Upper lobe of left lung (tissue), 6 donors: ENCODE results near the gene MAML1. TPM values are rescaled to one million over a fixed set of nuclear protein-coding genes. Genes with fewer than 3 reads are reported as not detected.

ENCODE experiments used
- ATAC-seq, 2 donors: fragments of 200-7000 bp; cut with Tn5 transposase; one replicate each; pipeline ENCODE4 v1.9.1; 2022; ENCODE audit warnings: mild to moderate bottlenecking in 2 of 2, moderate library complexity in 2 of 2; ENCODE audit not compliant: low FRiP score in 2 of 2
- DNase-seq, 2 donors: peaks; one replicate each; pipeline ENCODE4 v3.0.0-alpha.2; 2019 to 2020
- H3K27ac ChIP-seq, 4 donors: fragments of 200-600 bp; sonication (generic); one replicate each; pipeline ENCODE4 v1.5.1; 2016 to 2019
- H3K27me3 ChIP-seq, 4 donors: fragments of 200-600 bp; sonication (generic); one replicate each; pipeline ENCODE4 v1.5.1; 2017 to 2019
- H3K36me3 ChIP-seq, 4 donors: fragments of 200-600 bp; sonication (generic); one replicate each; pipeline ENCODE4 v1.5.1; 2016 to 2019
- H3K4me1 ChIP-seq, 4 donors: fragments of 200-600 bp; sonication (generic); one replicate each; pipeline ENCODE4 v1.5.1; 2018 to 2019
- H3K4me3 ChIP-seq, 4 donors: fragments of 200-600 bp; sonication (generic); one replicate each; pipeline ENCODE4 v1.5.1; 2017 to 2019; ENCODE audit warnings: mild to moderate bottlenecking in 2 of 4, moderate library complexity in 1 of 4
- H3K9me3 ChIP-seq, 4 donors: fragments of 200-600 bp; sonication (generic); one replicate each; pipeline ENCODE4 v1.5.1; 2018 to 2019
- EP300 ChIP-seq, 4 donors: sonication (generic); formaldehyde crosslinking; IDR thresholded peaks; one replicate each; pipeline ENCODE4 v1.5.1; 2017; ENCODE audit warnings: antibody characterized with exemption in 4 of 4, control low read depth in 2 of 4
- POLR2A ChIP-seq, 4 donors: fragments of 450-650 bp; IDR thresholded peaks; one replicate each; pipeline ENCODE4 v1.5.1; 2016 to 2017; ENCODE audit warnings: antibody characterized with exemption in 4 of 4, mild to moderate bottlenecking in 2 of 4
- POLR2AphosphoS5 ChIP-seq, 2 donors: sonication (generic); formaldehyde crosslinking; IDR thresholded peaks; one replicate each; pipeline ENCODE4 v1.5.1; 2017; ENCODE audit warnings: antibody characterized with exemption in 2 of 2
- whole genome bisulfite sequencing, 2 donors: methylation state at CpG; one replicate each; pipeline ENCODE4 v1.1.5; 2017 to 2018; 5-methylcytosine and 5-hydroxymethylcytosine counted together
- total RNA-seq, 6 donors: library from RNA; depleted of rRNA in 4 of 6; stranded (reverse); fragments of >200 nt in 4 of 6; gene quantifications; one replicate each; pipeline versions ENCODE4 v1.1.0 to v1.2.1, GENCODE V29; 2016 to 2021
- TF ChIP-seq, protein P1 (sequence below), 6 experiments: fragments of 450-650 bp in 4 of 6; fragments of 200-600 bp in 2 of 6; sonication (generic) in 2 of 6; IDR thresholded peaks; one replicate each; pipeline ENCODE4 v1.5.1; 2016 to 2019; ENCODE audit warnings: antibody characterized with exemption in 6 of 6
- donor health status: DM: no; HTN: no; CAD: no; lungs with moderate emphysema.
- donor health status: DM: no; HTN: yes; CAD: no; lungs with severe emphysema.

The MAML1 gene
- total RNA-seq, 6 donors from 2014 or later: 22.5 to 59.7 (median 26.7) TPM

DNA sequence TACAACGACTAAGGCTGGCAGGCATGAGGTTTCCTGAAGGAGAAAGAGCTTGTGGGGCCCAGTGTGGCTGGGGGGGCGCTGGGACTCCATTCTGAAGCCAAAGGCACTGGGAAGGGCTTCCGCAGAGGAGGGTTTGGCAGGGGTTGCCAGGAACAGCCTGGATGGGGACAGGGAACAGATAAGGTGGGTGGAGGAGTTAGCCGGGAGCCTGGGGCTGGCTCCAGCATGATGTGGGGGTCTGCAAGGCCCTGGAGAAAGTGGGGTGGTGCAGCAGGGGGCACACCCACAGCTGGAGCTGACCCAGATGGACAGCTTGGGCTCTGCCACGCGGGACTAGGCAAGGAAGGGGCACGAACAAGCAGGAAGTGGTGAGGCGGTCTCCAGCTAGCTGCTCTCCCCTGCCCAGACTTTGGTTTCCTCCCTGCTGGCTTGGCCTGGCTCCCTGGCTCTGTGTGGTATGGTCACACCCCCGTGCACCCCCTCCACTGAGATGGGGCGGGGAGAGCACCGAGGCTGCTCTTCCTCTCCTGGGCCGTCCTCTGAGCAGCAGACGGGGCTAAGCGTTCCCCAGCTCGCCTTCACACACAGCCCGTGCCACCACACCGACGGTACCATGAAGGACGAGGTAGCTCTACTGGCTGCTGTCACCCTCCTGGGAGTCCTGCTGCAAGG lies 61.0 kb downstream of the MAML1 start, which contains the start of gene LTC4S:
TSS of gene LTC4S (plus strand) at position 519 of the 672 bp plus-strand sequence. CDS start at position 614, 95 bp downstream.
- H3K4me3 ChIP-seq: peak within 1 kb of the TSS in 3 of 4 donors; percentile 54 to 80 (median 67)
- DNase-seq (peak; percentile 70 to 81), ATAC-seq (peak; percentile 72 to 74)
- no peaks in the 10 kb centered on the region for H3K9me3 ChIP-seq
- TF ChIP-seq POLR2A (IDR thresholded peaks at IDR 0.05): peak in 1 of 4 donors; percentile 28
- peak in 1 of 2 donors; percentile 57 for TF ChIP-seq POLR2AphosphoS5 (IDR thresholded peaks at IDR 0.05)
- TF ChIP-seq, protein P1, sequence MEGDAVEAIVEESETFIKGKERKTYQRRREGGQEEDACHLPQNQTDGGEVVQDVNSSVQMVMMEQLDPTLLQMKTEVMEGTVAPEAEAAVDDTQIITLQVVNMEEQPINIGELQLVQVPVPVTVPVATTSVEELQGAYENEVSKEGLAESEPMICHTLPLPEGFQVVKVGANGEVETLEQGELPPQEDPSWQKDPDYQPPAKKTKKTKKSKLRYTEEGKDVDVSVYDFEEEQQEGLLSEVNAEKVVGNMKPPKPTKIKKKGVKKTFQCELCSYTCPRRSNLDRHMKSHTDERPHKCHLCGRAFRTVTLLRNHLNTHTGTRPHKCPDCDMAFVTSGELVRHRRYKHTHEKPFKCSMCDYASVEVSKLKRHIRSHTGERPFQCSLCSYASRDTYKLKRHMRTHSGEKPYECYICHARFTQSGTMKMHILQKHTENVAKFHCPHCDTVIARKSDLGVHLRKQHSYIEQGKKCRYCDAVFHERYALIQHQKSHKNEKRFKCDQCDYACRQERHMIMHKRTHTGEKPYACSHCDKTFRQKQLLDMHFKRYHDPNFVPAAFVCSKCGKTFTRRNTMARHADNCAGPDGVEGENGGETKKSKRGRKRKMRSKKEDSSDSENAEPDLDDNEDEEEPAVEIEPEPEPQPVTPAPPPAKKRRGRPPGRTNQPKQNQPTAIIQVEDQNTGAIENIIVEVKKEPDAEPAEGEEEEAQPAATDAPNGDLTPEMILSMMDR (IDR thresholded peaks at IDR 0.05): no peak
- TF ChIP-seq EP300 (IDR thresholded peaks at IDR 0.05): no peak
- 10 to 24% methylated on average over 2 to 8 of the region's 19 CpGs for WGBS, 2 donors
- H3K27me3 ChIP-seq: no peaks in the 10 kb centered on the region
- peaks cover 50 to 60% (median 54%) of the 10 kb centered on the region in 4 donors for H3K4me1 ChIP-seq
- peak within 1 kb of the TSS; percentile 71 to 85 (median 78) for H3K27ac ChIP-seq
- peaks cover 9 to 16% (median 16%) of the 10 kb centered on the region in 4 donors for H3K36me3 ChIP-seq

DNA sequence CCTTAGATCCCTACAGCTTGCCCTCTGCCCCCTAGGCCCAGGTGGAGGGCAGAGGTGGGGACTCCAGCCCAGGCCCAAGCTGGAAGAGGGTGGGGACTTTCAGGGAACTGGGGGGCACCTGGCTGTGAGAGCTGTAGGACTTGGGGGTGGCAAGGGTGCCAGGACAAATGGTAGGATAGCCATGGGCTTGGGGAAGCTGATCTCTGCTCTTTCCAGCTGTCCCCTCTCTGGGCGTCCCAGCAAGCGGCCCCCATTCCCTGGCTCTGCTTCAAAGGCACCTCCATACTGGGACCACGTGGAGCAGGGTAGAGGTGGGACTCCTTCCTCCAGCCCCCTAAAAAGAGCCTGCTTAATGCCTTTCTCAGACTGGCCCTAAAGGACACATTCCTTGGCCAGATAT lies 61.5 kb downstream of the MAML1 start:
- WGBS, 2 donors: 67% methylated on average over 3 of the region's 3 CpGs; no CpG with 5 or more reads in 1 of the 2 donors
- H3K27ac ChIP-seq: peak overlapping the region; percentile 28 to 85 (median 78)
- peak overlapping the region in 3 of 4 donors; percentile 54 to 80 (median 67) for H3K4me3 ChIP-seq
- H3K4me1 ChIP-seq: peaks cover 50 to 60% (median 54%) of the 10 kb centered on the region in 4 donors
- TF ChIP-seq EP300 (IDR thresholded peaks at IDR 0.05) (no peak), POLR2AphosphoS5 (IDR thresholded peaks at IDR 0.05) (no peak), POLR2A (IDR thresholded peaks at IDR 0.05) (peak in 1 of 4 donors; percentile 6)
- TF ChIP-seq, protein P1 (IDR thresholded peaks at IDR 0.05): no peak
- no peak for DNase-seq
- H3K9me3 ChIP-seq: no peaks in the 10 kb centered on the region
- H3K27me3 ChIP-seq: no peaks in the 10 kb centered on the region
- no peak for ATAC-seq
- peaks cover 14 to 21% (median 21%) of the 10 kb centered on the region in 4 donors for H3K36me3 ChIP-seq

DNA sequence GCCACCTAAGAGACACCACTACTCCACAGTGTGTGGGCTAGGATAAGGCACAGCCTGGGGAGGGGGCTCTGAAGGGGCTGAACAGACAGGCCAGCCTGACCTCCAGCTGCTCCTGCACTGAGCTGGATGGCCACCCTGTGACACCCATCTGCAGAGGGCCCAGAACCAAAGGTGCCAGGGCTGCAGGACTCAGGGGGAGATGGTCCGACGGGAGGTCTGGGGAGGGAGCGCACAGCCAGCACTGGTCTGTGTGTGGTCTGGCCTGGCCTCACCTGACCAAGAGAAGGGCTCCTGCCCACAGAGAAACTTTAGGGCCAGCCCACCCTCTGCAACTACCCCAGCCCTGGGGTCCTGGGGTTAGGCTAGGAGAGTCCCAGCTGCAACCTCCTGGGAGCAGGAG lies 62.0 kb downstream of the MAML1 start:
- WGBS, 2 donors: 70% methylated on average over 2 of the region's 3 CpGs; no CpG with 5 or more reads in 1 of the 2 donors
- no peak for ATAC-seq
- Histone ChIP-seq H3K4me1 (peaks cover 50 to 60% (median 54%) of the 10 kb centered on the region in 4 donors), H3K27me3 (no peaks in the 10 kb centered on the region), H3K9me3 (no peaks in the 10 kb centered on the region), H3K36me3 (peaks cover 18 to 25% (median 25%) of the 10 kb centered on the region in 4 donors), H3K4me3 (peak overlapping the region in 3 of 4 donors; percentile 54 to 80 (median 67)), H3K27ac (peak overlapping the region in 3 of 4 donors; percentile 75 to 85 (median 82))
- TF ChIP-seq, protein P1 (IDR thresholded peaks at IDR 0.05): no peak
- TF ChIP-seq POLR2A (IDR thresholded peaks at IDR 0.05) (no peak), POLR2AphosphoS5 (IDR thresholded peaks at IDR 0.05) (no peak), EP300 (IDR thresholded peaks at IDR 0.05) (no peak)
- no peak for DNase-seq

DNA sequence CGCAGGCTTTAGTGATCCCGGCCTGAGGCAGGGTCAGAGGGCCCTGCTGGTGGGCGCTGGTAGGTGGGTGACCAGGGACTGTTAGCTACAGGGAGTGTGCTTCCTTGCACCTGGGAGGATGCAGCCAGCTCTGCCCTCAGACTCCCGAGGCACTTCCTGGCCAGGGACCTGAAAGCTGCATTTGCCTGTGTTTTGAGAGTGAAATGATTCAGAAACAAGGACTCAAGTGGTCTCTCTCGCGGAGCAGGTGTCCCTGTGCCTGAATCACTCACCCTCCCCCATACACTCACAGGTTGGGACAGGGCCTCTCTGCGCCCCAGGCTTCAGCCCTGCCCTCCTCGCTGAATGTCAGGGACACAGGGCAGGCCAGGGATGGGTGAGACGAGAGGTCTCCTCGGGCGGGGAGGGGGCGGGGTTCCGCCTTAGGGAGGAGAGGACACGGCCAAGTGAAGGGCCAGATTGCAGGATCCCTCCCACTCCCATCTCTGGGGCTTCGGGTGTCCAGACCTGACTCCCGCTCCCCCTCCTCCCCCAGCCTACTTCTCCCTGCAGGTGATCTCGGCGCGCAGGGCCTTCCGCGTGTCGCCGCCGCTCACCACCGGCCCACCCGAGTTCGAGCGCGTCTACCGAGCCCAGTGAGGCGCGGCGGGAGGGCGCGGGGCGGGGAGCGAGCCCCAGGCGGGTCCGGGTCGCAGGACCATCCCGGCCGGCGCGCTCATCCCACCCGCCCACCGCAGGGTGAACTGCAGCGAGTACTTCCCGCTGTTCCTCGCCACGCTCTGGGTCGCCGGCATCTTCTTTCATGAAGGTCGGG lies 62.6 kb downstream of the MAML1 start:
- peaks cover 22 to 32% (median 31%) of the 10 kb centered on the region in 4 donors for H3K36me3 ChIP-seq
- TF ChIP-seq POLR2A (IDR thresholded peaks at IDR 0.05) (no peak), POLR2AphosphoS5 (IDR thresholded peaks at IDR 0.05) (no peak), EP300 (IDR thresholded peaks at IDR 0.05) (no peak)
- TF ChIP-seq, protein P1 (IDR thresholded peaks at IDR 0.05): no peak
- WGBS, 2 donors: 13 to 26% methylated on average over 7 to 25 of the region's 53 CpGs
- no peaks in the 10 kb centered on the region for H3K9me3 ChIP-seq
- H3K4me3 ChIP-seq: peak overlapping the region; percentile 51 to 80 (median 60)
- peak overlapping the region; percentile 81 to 87 (median 84) for H3K27ac ChIP-seq
- peaks cover 50 to 60% (median 54%) of the 10 kb centered on the region in 4 donors for H3K4me1 ChIP-seq
- peak; percentile 3 to 31 for ATAC-seq
- DNase-seq: peak; percentile 67 to 72
- no peaks in the 10 kb centered on the region for H3K27me3 ChIP-seq
